ENCODE data around the gene LAD1.

The LAD1 gene

GRCh38 chr1:201357211-201357610 lies 41.9 kb downstream of the LAD1 start:
- TF ChIP-seq EZH2 (IDR thresholded peaks at IDR 0.05; ENCODE audit: borderline replicate concordance, low read length): no peak
- TF ChIP-seq CTCF (IDR thresholded peaks at IDR 0.05; ENCODE audit: low read length): no peak
- no peaks in the 10 kb centered on the region for H3K79me2 ChIP-seq (ENCODE audit: insufficient read depth, low read length)
- H3K27me3 ChIP-seq (ENCODE audit: insufficient read depth, low read length): no peaks in the 10 kb centered on the region
- H3K9me3 ChIP-seq (ENCODE audit: low read length): no peaks in the 10 kb centered on the region
- H3K36me3 ChIP-seq (ENCODE audit: insufficient read depth, low read length): no peaks in the 10 kb centered on the region
- H3K9me2 ChIP-seq (ENCODE audit: low read depth, low read length): no peaks in the 10 kb centered on the region
- H3K4me3 ChIP-seq (ENCODE audit: low read depth, low read length, poor library complexity, severe bottlenecking): no peak overlapping the region
- H3K4me2 ChIP-seq (ENCODE audit: low read length): no peak overlapping the region
- H4K20me1 ChIP-seq (ENCODE audit: insufficient read depth, low read length): no peaks in the 10 kb centered on the region
- no peak overlapping the region for H3K27ac ChIP-seq (ENCODE audit: low read depth, low read length, poor library complexity, severe bottlenecking)
- no peak overlapping the region for H2AFZ ChIP-seq (ENCODE audit: low read length)
- H3F3A ChIP-seq (ENCODE audit: insufficient read depth, low read length): no peaks in the 10 kb centered on the region
- H3K4me1 ChIP-seq (ENCODE audit: insufficient read depth, low read length, severe bottlenecking): no peaks in the 10 kb centered on the region
- no peak overlapping the region for H3K9ac ChIP-seq (ENCODE audit: low read length)

DNA sequence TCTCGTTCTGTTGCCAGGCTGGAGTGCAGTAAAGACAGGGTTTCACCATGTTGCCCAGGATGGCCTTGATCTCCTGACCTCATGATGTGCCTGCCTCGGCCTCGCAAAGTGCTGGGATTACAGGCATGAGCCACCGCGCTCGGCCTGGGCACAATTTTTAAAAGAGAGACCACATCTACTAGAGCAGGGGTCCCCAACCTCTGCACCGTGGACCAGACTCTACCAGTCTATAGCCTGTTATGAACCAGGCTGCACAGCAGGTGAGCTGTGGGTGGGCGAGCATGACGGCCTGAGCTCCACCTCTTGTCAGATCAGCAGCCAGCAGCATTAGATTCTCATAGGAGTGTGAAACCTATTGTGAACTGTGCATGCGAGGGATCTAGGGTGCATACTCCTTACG lies 42.4 kb downstream of the LAD1 start:
- Histone ChIP-seq H3F3A (ENCODE audit: insufficient read depth, low read length) (no peaks in the 10 kb centered on the region), H2AFZ (ENCODE audit: low read length) (no peak overlapping the region), H3K9me3 (ENCODE audit: low read length) (no peaks in the 10 kb centered on the region), H3K4me1 (ENCODE audit: insufficient read depth, low read length, severe bottlenecking) (no peaks in the 10 kb centered on the region), H3K27ac (ENCODE audit: low read depth, low read length, poor library complexity, severe bottlenecking) (no peak overlapping the region), H3K79me2 (ENCODE audit: insufficient read depth, low read length) (no peaks in the 10 kb centered on the region), H3K36me3 (ENCODE audit: insufficient read depth, low read length) (no peaks in the 10 kb centered on the region), H3K27me3 (ENCODE audit: insufficient read depth, low read length) (no peaks in the 10 kb centered on the region), H3K9ac (ENCODE audit: low read length) (no peak overlapping the region), H3K9me2 (ENCODE audit: low read depth, low read length) (no peaks in the 10 kb centered on the region), H3K4me3 (ENCODE audit: low read depth, low read length, poor library complexity, severe bottlenecking) (no peak overlapping the region), H3K4me2 (ENCODE audit: low read length) (no peak overlapping the region), H4K20me1 (ENCODE audit: insufficient read depth, low read length) (no peaks in the 10 kb centered on the region)
- TF ChIP-seq CTCF (IDR thresholded peaks at IDR 0.05; ENCODE audit: low read length) (no peak), EZH2 (IDR thresholded peaks at IDR 0.05; ENCODE audit: borderline replicate concordance, low read length) (no peak)

DNA sequence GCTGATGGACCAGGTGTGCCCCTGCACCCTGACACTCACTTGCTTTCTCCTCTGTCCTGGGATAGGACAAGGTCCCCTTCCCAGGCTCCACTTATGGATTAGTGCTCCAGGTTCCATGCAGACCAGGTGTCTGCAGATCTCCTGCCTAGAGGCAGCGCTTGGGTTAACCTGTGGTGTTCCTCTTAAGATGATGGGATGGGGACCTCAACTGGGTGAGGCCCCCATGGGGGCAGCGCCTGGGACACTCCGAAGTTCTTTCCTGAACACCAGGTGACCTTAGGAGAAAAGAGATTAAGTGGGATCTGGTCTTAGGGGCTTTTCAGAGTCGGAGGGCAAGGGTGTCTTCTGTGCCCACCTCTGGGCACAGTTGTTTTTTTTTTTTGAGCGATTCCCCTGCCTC lies 42.9 kb downstream of the LAD1 start:
- H3K79me2 ChIP-seq (ENCODE audit: insufficient read depth, low read length): no peaks in the 10 kb centered on the region
- no peaks in the 10 kb centered on the region for H3K36me3 ChIP-seq (ENCODE audit: insufficient read depth, low read length)
- no peaks in the 10 kb centered on the region for H3K9me2 ChIP-seq (ENCODE audit: low read depth, low read length)
- no peak overlapping the region for H3K4me2 ChIP-seq (ENCODE audit: low read length)
- no peak overlapping the region for H3K4me3 ChIP-seq (ENCODE audit: low read depth, low read length, poor library complexity, severe bottlenecking)
- no peaks in the 10 kb centered on the region for H3F3A ChIP-seq (ENCODE audit: insufficient read depth, low read length)
- no peaks in the 10 kb centered on the region for H3K4me1 ChIP-seq (ENCODE audit: insufficient read depth, low read length, severe bottlenecking)
- no peaks in the 10 kb centered on the region for H4K20me1 ChIP-seq (ENCODE audit: insufficient read depth, low read length)
- H3K9me3 ChIP-seq (ENCODE audit: low read length): no peaks in the 10 kb centered on the region
- H2AFZ ChIP-seq (ENCODE audit: low read length): no peak overlapping the region
- no peak overlapping the region for H3K9ac ChIP-seq (ENCODE audit: low read length)
- TF ChIP-seq CTCF (IDR thresholded peaks at IDR 0.05; ENCODE audit: low read length) (no peak), EZH2 (IDR thresholded peaks at IDR 0.05; ENCODE audit: borderline replicate concordance, low read length) (no peak)
- H3K27me3 ChIP-seq (ENCODE audit: insufficient read depth, low read length): no peaks in the 10 kb centered on the region
- no peak overlapping the region for H3K27ac ChIP-seq (ENCODE audit: low read depth, low read length, poor library complexity, severe bottlenecking)

Data from OCI-LY1 (cell line).